HepG2 (cell line): ENCODE results near the gene IFT80. TPM values are rescaled to one million over a fixed set of nuclear protein-coding genes. Genes with fewer than 3 reads are reported as not detected.

ENCODE experiments used
- BRF2 ChIP-seq: sonication (generic); formaldehyde crosslinking; IDR thresholded peaks from 2 replicates; pipeline ENCODE4 v1.8.1; 2022; ENCODE audit warnings: mild to moderate bottlenecking, missing genetic modification reagents
- MED8 ChIP-seq: sonication (generic); formaldehyde crosslinking; IDR thresholded peaks from 2 replicates; pipeline ENCODE4 v1.8.1; 2023; ENCODE audit warnings: mild to moderate bottlenecking, missing genetic modification reagents; ENCODE audit not compliant: insufficient replicate concordance
- MTERF4 ChIP-seq: sonication (generic); formaldehyde crosslinking; IDR thresholded peaks from 2 replicates; pipeline ENCODE4 v1.8.0; 2023; ENCODE audit warnings: mild to moderate bottlenecking, missing genetic modification reagents
- PATZ1 ChIP-seq: sonication (generic); formaldehyde crosslinking; IDR thresholded peaks from 2 replicates; pipeline ENCODE4 v1.4.0; 2020; ENCODE audit warnings: missing genetic modification reagents
- RFXAP ChIP-seq: sonication (generic); formaldehyde crosslinking; IDR thresholded peaks from 2 replicates; pipeline ENCODE4 v1.4.0; 2020; ENCODE audit warnings: missing genetic modification reagents, borderline replicate concordance
- SUZ12 ChIP-seq: fragments of 150-350 bp; IDR thresholded peaks from 2 replicates; pipeline ENCODE4 v1.6.1; 2014; ENCODE audit warnings: low read depth, low read length
- TOE1 ChIP-seq: sonication (generic); formaldehyde crosslinking; IDR thresholded peaks from 2 replicates; pipeline ENCODE4 v1.4.0; 2020; ENCODE audit warnings: mild to moderate bottlenecking, missing genetic modification reagents
- ZNF275 ChIP-seq: sonication (generic); formaldehyde crosslinking; IDR thresholded peaks from 2 replicates; pipeline ENCODE4 v1.8.0; 2022; ENCODE audit warnings: missing genetic modification reagents, mild to moderate bottlenecking, inconsistent platforms, borderline replicate concordance
- ZNF407 ChIP-seq: sonication (generic); formaldehyde crosslinking; IDR thresholded peaks from one replicate; pipeline ENCODE4 v1.5.1; 2020; ENCODE audit warnings: mild to moderate bottlenecking, missing genetic modification reagents; ENCODE audit errors: not compliant biosample characterization
- ZNF746 ChIP-seq: sonication (generic); formaldehyde crosslinking; IDR thresholded peaks from 2 replicates; pipeline ENCODE4 v1.8.0; 2022; ENCODE audit warnings: mild to moderate bottlenecking, missing genetic modification reagents
- ZNF781 ChIP-seq: sonication (generic); formaldehyde crosslinking; IDR thresholded peaks from 2 replicates; pipeline ENCODE4 v1.5.1; 2020; ENCODE audit warnings: borderline replicate concordance, mild to moderate bottlenecking, missing genetic modification reagents; ENCODE audit errors: not compliant biosample characterization
- ZSCAN30 ChIP-seq: sonication (generic); formaldehyde crosslinking; IDR thresholded peaks from 2 replicates; pipeline ENCODE4 v1.5.0; 2020; ENCODE audit warnings: mild to moderate bottlenecking, missing genetic modification reagents
- polyA plus RNA-seq, 8 experiments: library from polyadenylated mRNA; depleted of rRNA in 3 of 8; stranded (reverse) in 7 of 8; unstranded in 1 of 8; fragments of >200 nt; fragmentation: Illumina TruSeq in 4 of 8; extraction: Trizol in 4 of 8; gene quantifications; 2 replicates each; pipeline versions ENCODE4 v1.2.1 to v1.2.3, GENCODE V29; 2011 to 2016; ENCODE audit warnings: low read depth in 4 of 8, missing spikeins in 1 of 8, mixed read lengths in 1 of 8; ENCODE audit not compliant: insufficient read depth in 1 of 8
- total RNA-seq, 5 experiments: library from RNA; depleted of rRNA; stranded (reverse); fragments of >200 nt; fragmentation: Illumina TruSeq; extraction: Trizol; gene quantifications; 2 replicates each; pipeline ENCODE4 v1.2.3, GENCODE V29; 2016; ENCODE audit warnings: low read depth in 1 of 5

Gene IFT80
- total and polyA plus RNA-seq, 2 of the 13 experiments (the other 11 are each of a cell fraction or from before 2014, with no cell fraction given), result 11.4 to 15.7 TPM

- TF ChIP-seq MTERF4 (CRISPR knock-in tag) (no peak), ZNF746 (CRISPR knock-in tag) (no peak), BRF2 (no peak), SUZ12 (no peak), ZNF275 (CRISPR knock-in tag) (no peak), ZSCAN30 (CRISPR knock-in tag) (no peak), MED8 (no peak), ZNF407 (CRISPR knock-in tag) (no peak), PATZ1 (CRISPR knock-in tag) (no peak), TOE1 (CRISPR knock-in tag) (no peak), RFXAP (CRISPR knock-in tag) (no peak), ZNF781 (CRISPR knock-in tag) (no peak)
Observed at GRCh38 chr3:160227419-160227818, 171.6 kb downstream of the IFT80 start (continued).
